NCI-H748 (cell line): ENCODE results near the gene DNAH1.

Source experiments
- DNase-seq: peaks from one replicate; lab custom pipeline; 2025; ENCODE audit not compliant: unreplicated experiment; lab: John Stamatoyannopoulos, UW

Gene DNAH1

GRCh38 chr3:52402101-52402521 lies 86.0 kb downstream of the DNAH1 start:
- no peak for DNase-seq

DNA sequence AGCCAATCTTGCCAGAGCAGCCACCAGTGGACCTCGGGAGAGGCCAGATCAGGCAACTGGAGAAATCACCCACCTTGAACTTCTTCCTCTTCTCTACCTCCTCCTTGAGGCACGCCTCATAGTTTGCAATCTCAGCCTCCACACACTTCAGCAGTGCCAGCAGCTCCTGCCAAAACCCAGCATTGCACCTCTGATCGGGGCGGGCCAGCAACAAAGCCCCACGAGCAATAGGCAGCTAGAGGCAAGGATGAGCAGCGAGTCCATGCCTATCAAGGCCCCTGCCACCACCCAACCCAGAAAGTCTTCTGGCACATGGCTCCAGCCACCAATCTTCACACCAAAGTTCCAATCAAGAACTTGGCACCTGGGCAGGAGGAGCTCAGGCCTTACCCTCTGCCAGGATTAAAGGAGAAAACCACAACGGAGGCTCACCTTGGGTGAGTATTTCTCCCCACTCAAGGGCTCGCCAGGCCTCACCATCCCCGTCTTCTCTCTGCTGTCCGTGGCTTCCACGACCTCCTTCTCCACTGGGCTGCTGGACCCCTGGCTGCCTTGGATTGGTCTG lies 86.7 kb downstream of the DNAH1 start:
- no peak for DNase-seq

DNA sequence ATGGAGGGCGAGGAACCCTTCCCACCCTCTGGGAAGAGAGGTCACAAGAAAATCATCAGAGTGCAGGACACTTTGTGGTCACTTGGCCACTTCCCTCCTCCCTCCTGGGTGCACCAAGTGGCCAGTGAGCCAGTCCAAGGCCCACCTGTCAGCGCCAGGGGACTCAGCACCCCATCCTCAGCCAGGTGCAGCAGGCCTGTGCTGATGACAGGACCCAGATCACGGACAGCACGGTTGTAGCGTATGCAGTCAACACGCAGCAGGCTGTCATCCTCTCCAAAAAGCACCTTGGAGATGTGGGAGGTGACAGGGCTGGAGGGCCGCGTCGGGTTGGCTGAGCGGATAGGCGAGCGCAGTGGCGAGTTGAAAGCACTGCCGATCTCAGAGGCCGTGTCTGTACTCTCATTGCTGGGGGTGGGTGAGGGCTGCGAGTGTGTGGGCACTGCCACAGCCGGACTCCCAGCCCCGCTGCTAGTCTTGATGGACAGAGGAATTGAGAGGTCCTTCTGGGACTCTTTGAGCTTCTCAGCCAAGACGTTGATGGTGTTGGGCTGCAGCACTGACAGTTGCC lies 87.2 kb downstream of the DNAH1 start:
- DNase-seq: no peak

GRCh38 chr3:52403955-52404354 lies 87.8 kb downstream of the DNAH1 start:
- no peak for DNase-seq

DNA sequence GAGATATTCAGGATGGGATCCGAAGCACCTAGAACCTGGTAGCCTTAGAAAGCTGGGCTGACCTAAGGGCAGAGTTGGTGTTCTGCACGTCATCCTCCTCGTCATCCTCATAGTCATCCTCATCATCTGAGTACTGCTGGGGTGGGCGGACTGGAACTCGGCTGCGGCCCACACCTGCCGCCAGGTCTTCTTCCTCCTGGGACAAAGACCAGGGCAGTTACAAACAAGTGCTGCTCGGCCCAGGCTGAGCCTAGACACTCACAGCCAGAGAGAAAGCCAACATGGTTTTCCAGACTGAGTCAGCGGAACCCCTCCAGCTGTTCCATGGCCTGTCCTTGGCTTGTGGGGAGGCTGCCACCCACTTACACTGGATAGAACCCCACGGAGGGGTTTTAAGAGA lies 88.3 kb downstream of the DNAH1 start:
- no peak for DNase-seq

DNA sequence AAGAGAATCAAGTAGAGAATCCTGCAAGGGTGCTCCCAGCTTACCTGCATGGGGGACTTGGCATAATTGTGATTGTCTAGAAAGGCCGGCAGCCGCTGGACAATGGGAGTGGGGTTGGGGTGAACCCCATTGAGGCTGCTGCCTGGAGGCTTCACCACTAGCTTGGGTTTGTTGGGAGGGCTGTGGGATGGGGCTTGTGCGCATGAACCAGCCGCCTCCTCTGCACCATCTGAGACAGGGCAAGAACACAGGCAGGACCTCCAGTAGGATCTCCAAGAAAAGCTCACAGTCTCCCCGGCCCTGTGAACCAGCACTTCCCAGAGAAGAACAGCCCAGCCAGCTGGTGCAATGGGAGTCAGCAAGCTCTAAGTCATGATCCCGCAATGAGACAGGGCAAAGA lies 88.9 kb downstream of the DNAH1 start:
- no peak for DNase-seq

- no peak for DNase-seq
Measured at GRCh38 chr3:52405601-52406110, 89.5 kb downstream of the DNAH1 start.

DNA sequence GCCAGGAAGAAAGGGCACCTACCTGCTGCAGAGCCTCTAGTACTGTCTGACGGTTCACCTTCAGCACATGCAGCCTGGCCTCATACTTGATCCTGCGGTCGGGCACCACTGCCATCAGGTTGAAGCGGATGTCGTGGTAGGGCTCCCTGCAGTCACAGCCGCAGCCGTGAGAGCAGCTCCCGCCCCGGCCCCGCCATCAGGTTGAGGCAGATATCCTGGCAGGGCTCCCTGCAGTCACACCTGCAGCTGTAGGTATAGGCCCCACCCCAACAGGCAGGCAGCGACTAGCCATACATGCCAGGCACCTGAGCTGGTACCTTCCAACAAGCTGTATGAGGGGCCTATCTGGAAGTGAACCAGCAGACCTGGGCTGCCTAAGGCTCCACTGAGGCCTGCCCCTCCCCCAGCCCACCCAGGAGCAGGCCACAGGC lies 90.1 kb downstream of the DNAH1 start:
- DNase-seq: no peak

DNA sequence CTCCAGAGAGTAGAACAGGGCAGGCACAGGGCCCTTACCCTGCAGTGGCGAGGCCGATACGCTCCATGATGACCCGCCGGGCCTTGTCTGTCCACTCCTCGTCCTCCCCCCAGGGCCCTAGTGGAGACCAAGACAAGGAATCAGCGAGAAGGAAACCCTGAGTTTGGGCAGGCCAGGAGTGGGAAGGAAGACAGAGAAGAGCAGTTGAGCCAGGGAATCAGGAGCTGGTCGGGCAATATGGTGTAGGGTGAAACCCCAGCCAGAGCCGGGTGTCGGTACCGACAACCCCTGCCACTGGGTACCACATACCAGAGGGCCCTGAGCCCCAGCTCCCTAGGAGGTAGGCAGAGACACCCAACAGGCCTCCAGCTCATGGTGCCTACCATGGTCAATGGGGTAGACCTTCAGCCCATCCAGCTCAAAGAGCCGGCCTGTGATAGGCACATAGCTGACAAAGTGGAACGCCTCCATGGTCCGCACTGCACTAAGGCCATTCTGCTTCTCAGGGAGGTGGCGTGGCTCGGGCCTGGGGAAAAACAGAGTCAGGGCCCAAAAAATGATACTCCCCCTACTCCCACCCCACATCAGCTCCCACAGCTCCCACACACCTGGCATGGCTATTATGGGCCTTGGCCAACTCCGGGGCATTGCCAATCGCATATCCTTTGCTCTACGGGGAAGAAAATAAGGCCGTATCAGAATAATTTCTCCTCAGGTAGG lies 90.8 kb downstream of the DNAH1 start:
- DNase-seq: no peak

GRCh38 chr3:52407779-52408178 lies 91.7 kb downstream of the DNAH1 start:
- no peak for DNase-seq

DNA sequence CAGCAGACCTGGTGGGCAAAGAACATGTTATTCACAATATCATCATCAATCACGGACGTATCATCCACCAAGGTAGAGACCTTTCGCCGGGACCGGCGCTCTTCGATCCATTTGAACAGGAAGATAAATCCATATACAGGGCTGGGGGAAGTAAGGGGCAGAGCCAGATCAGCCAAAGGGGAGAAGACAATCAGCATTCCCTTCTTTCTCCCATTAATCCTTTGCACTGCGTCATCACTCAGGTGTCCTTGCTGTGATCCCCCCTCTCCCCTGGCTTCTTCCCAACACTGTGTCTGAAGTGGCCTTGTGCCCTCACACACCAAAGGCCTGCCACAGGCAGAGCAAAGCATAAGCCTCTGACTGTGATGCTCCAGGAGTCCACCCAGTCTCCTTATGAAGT lies 92.3 kb downstream of the DNAH1 start:
- DNase-seq: no peak

DNA sequence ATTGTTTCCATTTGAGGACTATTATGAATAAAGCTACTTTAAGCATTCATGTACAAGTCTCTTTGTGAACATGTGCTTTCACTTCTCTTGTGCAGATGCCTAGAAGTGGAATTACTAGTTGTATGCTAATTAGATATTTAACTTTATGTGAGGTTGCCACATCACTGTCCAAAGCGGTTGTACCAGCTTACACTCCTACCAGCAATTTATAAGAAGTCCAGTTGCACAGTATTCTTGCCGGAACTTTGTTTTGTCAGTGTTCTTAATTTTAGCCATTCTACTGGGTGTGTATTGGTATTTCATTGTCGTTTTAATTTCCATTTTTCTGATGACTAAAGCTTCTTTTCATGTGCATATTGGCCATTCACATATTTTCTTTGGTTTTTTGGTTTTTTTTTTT lies 99.7 kb downstream of the DNAH1 start:
- no peak for DNase-seq

GRCh38 chr3:52420388-52420787 lies 104.3 kb downstream of the DNAH1 start:
- no peak for DNase-seq

GRCh38 chr3:52422669-52423068 lies 106.5 kb downstream of the DNAH1 start:
- DNase-seq: no peak

GRCh38 chr3:52423173-52423572 lies 107.1 kb downstream of the DNAH1 start:
- DNase-seq: no peak

DNA sequence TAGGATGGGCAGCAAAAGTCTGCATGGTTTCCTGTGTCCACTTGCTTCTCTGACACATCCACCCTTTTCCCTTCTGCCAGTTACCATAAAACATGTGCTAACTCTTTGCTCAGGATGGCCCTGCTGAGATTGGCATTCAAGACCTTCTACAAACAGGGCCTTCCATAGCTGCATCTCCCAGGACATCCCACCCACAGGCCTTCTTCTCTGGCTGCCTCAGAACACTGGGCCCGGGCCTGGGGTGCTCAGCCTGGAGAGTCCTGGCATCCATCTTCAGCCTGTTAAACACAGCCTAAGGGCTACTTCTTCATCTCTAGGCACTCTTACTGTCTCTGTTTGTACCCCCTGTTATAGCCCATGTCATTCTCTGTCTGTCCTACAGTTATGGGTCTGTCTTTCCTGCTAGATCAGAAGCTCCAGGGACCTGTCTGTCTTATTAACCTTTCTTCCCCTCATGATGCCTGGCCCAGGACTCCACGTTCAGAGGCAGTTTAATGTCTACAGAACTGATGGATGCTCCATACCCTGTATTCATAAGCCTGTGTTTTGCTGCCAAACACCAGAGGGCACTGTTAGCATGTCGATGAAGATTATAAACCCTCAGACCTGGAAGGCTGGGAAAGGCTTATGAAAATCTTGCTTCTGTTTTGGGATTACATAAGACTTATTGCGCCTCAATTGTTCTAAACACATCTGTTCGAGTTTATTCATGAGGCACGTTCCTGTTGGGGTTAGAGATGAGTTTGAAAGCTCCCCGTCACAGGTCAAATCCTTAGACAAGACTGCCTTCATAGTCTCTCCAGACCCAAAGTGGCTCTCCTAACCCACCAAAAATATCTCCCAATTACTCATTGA lies 112.3 kb downstream of the DNAH1 start:
- DNase-seq: peak; percentile 52

- DNase-seq: no peak
Measured at GRCh38 chr3:52429031-52429430, 112.9 kb downstream of the DNAH1 start.

GRCh38 chr3:52429779-52430415 lies 113.8 kb downstream of the DNAH1 start:
- no peak for DNase-seq

- no peak for DNase-seq
Measured at GRCh38 chr3:52430416-52430810, 114.3 kb downstream of the DNAH1 start.

DNA sequence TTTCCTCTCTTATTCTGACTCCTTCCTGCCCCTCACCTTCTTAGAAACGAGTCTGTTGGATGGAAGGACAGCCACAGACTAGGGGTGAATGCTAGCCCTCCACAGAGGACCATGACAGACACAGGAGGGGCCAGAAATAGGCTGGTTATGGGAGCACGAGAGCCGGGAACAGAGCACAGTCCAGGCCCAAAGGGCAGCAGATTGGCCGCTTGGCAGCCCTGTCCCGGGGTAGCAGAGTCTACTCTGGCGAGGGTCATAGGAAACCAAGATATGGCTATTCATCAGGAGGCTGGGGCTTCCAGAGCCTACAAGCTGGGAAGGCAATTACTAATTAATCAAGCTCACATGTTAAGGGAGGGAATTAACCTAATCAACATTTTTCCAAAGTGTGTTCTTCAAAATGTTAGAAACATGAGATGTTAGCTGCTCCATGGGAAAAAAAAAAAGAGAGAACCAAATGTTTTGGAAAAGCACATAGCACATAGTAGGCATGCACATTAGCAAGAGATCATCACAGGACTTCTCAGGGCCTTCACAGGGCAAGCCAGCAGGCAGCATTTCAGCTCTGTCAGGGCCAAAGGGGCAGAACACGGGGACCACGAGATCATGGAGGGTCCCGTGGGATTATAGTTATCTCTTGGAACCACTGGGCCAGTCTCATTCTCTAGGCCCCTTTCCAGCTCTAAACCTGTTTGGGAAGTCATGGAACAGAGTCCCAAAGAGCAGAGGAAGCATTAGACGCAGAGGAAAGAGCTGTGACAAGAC lies 115.5 kb downstream of the DNAH1 start:
- DNase-seq: no peak
